A549 (cell line): ENCODE measurements around the gene MAD1L1. TPM values are rescaled to one million over a fixed set of nuclear protein-coding genes. Genes with fewer than 3 reads are reported as not detected.
A peak's percentile ranks its signal among the peaks of the same experiment; 100 is the strongest.

Experiments
- ATAC-seq, 2 experiments: fragments of 200-7000 bp in 1 of 2; fragments of >200 bp in 1 of 2; cut with Nextera tagmentation in 1 of 2; cut with Tn5 transposase in 1 of 2; 3 replicates each; pipeline versions ENCODE4 v1.8.0 to v1.9.1; 2018 to 2020; ENCODE audit warnings: mild to moderate bottlenecking in 1 of 2, moderate library complexity in 1 of 2
- CTCF ChIA-PET: fragments of 300-600 bp; sonication (Branson Sonifier 250); formaldehyde crosslinking; extraction: SDS; loops from one replicate; lab custom pipeline; 2021; ENCODE audit warnings: antibody characterized with exemption, inconsistent platforms; lab: Yijun Ruan, JAX
- POLR2A ChIA-PET: fragments of 350-600 bp; formaldehyde crosslinking; extraction: SDS; loops from one replicate; lab custom pipeline; 2021; ENCODE audit warnings: antibody characterized with exemption, inconsistent platforms; lab: Yijun Ruan, JAX
- DNase-seq, 2 experiments: peaks; one replicate each; pipeline versions ENCODE4 v3.0.0 to v3.0.0-alpha.2; 2011 to 2016; ENCODE audit warnings: low read depth in 1 of 2, low spot score in 1 of 2
- FAIRE-seq: peaks from 2 replicates; lab custom pipeline; 2011; peaks lifted over from hg19 to GRCh38; lab: Jason Lieb, UNC
- H3K27ac ChIP-seq, 2 experiments: fragments of >200 bp; sonication (Bioruptor Twin); formaldehyde crosslinking; 3 replicates each; pipeline ENCODE4 v1.5.1; 2016 to 2017
- H3K4me1 ChIP-seq: fragments of >200 bp; sonication (Bioruptor Twin); formaldehyde crosslinking; 3 replicates; pipeline ENCODE4 v1.6.1; 2016
- H3K4me2 ChIP-seq: fragments of >200 bp; sonication (Bioruptor Twin); formaldehyde crosslinking; 3 replicates; pipeline ENCODE4 v1.6.1; 2016
- H3K4me3 ChIP-seq: fragments of >200 bp; sonication (Bioruptor Twin); formaldehyde crosslinking; 3 replicates; pipeline ENCODE4 v1.5.1; 2016
- H3K9me3 ChIP-seq: fragments of >200 bp; sonication (Bioruptor Twin); formaldehyde crosslinking; 3 replicates; pipeline ENCODE4 v1.6.1; 2016
- BHLHE40 ChIP-seq: IDR thresholded peaks from 2 replicates; pipeline ENCODE4 v1.6.1; 2012; ENCODE audit warnings: low read depth, low read length, inconsistent platforms
- CBX2 ChIP-seq: fragments of 200-600 bp; sonication (generic); IDR thresholded peaks from 2 replicates; pipeline ENCODE4 v1.6.1; 2016; ENCODE audit warnings: low read depth, mild to moderate bottlenecking, borderline replicate concordance
- CEBPB ChIP-seq, 2 experiments: fragments of >200 bp in 1 of 2; sonication (Bioruptor Twin) in 1 of 2; formaldehyde crosslinking in 1 of 2; IDR thresholded peaks; 2 replicates each; pipeline ENCODE4 v1.6.1; 2012 to 2016
- CHD2 ChIP-seq: fragments of 150-350 bp; IDR thresholded peaks from 2 replicates; pipeline ENCODE4 v1.6.1; 2014; ENCODE audit warnings: low read length; ENCODE audit not compliant: partially characterized antibody
- EHMT2 ChIP-seq: fragments of 200-600 bp; sonication (generic); IDR thresholded peaks from 2 replicates; pipeline ENCODE4 v1.6.1; 2016; ENCODE audit warnings: antibody characterized with exemption, low read depth, mild to moderate bottlenecking, moderate library complexity
- GATA3 ChIP-seq: IDR thresholded peaks from 2 replicates; pipeline ENCODE4 v1.6.1; 2012; ENCODE audit warnings: borderline replicate concordance
- HDAC2 ChIP-seq: fragments of 200-600 bp; sonication (generic); IDR thresholded peaks from 2 replicates; pipeline ENCODE4 v1.6.1; 2016
- HOXB13 ChIP-seq: fragments of 250-450 bp; sonication (Bioruptor Pico); IDR thresholded peaks from 2 replicates; pipeline ENCODE4 v1.5.0; 2020; ENCODE audit warnings: low read depth, mild to moderate bottlenecking, moderate library complexity
- JUN ChIP-seq, 2 experiments: fragments of >200 bp; sonication (Bioruptor Twin); formaldehyde crosslinking; IDR thresholded peaks; 2 replicates in 1 of 2; 3 replicates in 1 of 2; pipeline ENCODE4 v1.6.1; 2016 to 2017
- MAX ChIP-seq: IDR thresholded peaks from 2 replicates; pipeline ENCODE4 v1.6.1; 2012
- MAZ ChIP-seq: fragments of 150-350 bp; IDR thresholded peaks from 2 replicates; pipeline ENCODE4 v1.6.1; 2014; ENCODE audit warnings: antibody characterized with exemption, low read depth, low read length, borderline replicate concordance
- MYC ChIP-seq: IDR thresholded peaks from 2 replicates; pipeline ENCODE4 v1.6.1; 2012; ENCODE audit warnings: mild to moderate bottlenecking, inconsistent platforms, low read length, improper control_type of control experiment, borderline replicate concordance
- NFE2L2 ChIP-seq: fragments of 150-350 bp; conservative IDR thresholded peaks from 2 replicates; pipeline ENCODE4 v1.6.1; 2014; ENCODE audit warnings: low read length
- PBX3 ChIP-seq: IDR thresholded peaks from 2 replicates; pipeline ENCODE4 v1.6.1; 2012
- POLR2A ChIP-seq: IDR thresholded peaks from 2 replicates; pipeline ENCODE4 v1.6.1; 2012; ENCODE audit warnings: mild to moderate bottlenecking, low read length
- RARB ChIP-seq: fragments of 250-450 bp; sonication (Bioruptor Pico); IDR thresholded peaks from 2 replicates; pipeline ENCODE4 v1.8.0; 2021; ENCODE audit warnings: mild to moderate bottlenecking, moderate library complexity
- RNF2 ChIP-seq: fragments of 200-600 bp; sonication (generic); IDR thresholded peaks from 2 replicates; pipeline ENCODE4 v1.6.1; 2016; ENCODE audit warnings: low read depth, mild to moderate bottlenecking, antibody characterized with exemption, moderate library complexity, borderline replicate concordance
- SMC3 ChIP-seq: fragments of >200 bp; sonication (Bioruptor Twin); formaldehyde crosslinking; IDR thresholded peaks from 3 replicates; pipeline ENCODE4 v1.6.1; 2018; ENCODE audit warnings: inconsistent platforms
- TFCP2L1 ChIP-seq: fragments of 250-450 bp; sonication (Bioruptor Pico); IDR thresholded peaks from 2 replicates; pipeline ENCODE4 v1.5.0; 2021; ENCODE audit warnings: mild to moderate bottlenecking
- ZC3H11A ChIP-seq: fragments of 450-650 bp; IDR thresholded peaks from 2 replicates; pipeline ENCODE4 v1.6.1; 2014; ENCODE audit warnings: antibody characterized with exemption, mild to moderate bottlenecking
- ZNF302 ChIP-seq: fragments of 250-450 bp; sonication (Bioruptor Pico); IDR thresholded peaks from 2 replicates; pipeline ENCODE4 v1.9.0; 2021; ENCODE audit warnings: inconsistent platforms, mild to moderate bottlenecking, moderate library complexity
- WGBS: methylation state at CpG from one replicate; pipeline ENCODE4 v1.1.6; 2017; ENCODE audit errors: missing lambda C conversion rate; 5-methylcytosine and 5-hydroxymethylcytosine counted together
- polyA plus RNA-seq, 4 experiments: library from polyadenylated mRNA; depleted of rRNA in 3 of 4; stranded (reverse); fragments of >200 nt; fragmentation: RNase III in 1 of 4; extraction: RNeasy Plus Mini Kit Qiagen cat#74134 plus additional on column Dnase treatment in 1 of 4; gene quantifications; 2 replicates in 3 of 4; 3 replicates in 1 of 4; pipeline ENCODE4 v1.2.3, GENCODE V29; 2011 to 2017
- TF ChIP-seq, protein P1 (sequence below): fragments of >200 bp; sonication (Bioruptor Twin); formaldehyde crosslinking; IDR thresholded peaks from 2 replicates; pipeline ENCODE4 v1.6.1; 2016
- TF ChIP-seq, protein P2 (sequence below): fragments of 450-650 bp; IDR thresholded peaks from 2 replicates; pipeline ENCODE4 v1.6.1; 2014; ENCODE audit warnings: antibody characterized with exemption

The MAD1L1 gene
- polyA plus RNA-seq, 2 of the 4 experiments (the other 2 are of a cell fraction) = 13.6 to 16.6 TPM

GRCh38 chr7:2231992-2232765 is 566 bp downstream of the MAD1L1 start:
- WGBS = 14% methylated on average over 14 of the region's 46 CpGs
- Histone ChIP-seq H3K27ac (peak overlapping the region; percentile 92 to 97), H3K4me1 (peaks cover 17% of the 10 kb centered on the region; the same call in 2 of the 3 replicates), H3K9me3 (no peaks in the 10 kb centered on the region)
- TF ChIP-seq HDAC2 (0 out of 2 replicates have a peak, but pooled peaks have one; percentile 5), JUN (IDR thresholded peaks at IDR 0.05) (no peak)
- TF ChIP-seq, all 56 proteins: peak for 1
- peak overlapping the region; percentile 96 for H3K4me3 ChIP-seq
- peak overlapping the region; percentile 81 for H3K4me2 ChIP-seq
- ChIA-PET CTCF (interaction anchor here (0.8 to 1.1 kb wide), 3 partner anchors 9 to 73 kb away, joined by 3 read pairs; no protein-coding TSS in a partner anchor), POLR2A (interaction anchor here (1.0 to 1.7 kb wide), 2 partner anchors 9 to 57 kb away, joined by 3 to 8 read pairs; partner anchors contain the start of genes MRM2 and NUDT1)
- FAIRE-seq = no peak
- ATAC-seq = peak; percentile 67 to 80
- DNase-seq = no peak

DNA sequence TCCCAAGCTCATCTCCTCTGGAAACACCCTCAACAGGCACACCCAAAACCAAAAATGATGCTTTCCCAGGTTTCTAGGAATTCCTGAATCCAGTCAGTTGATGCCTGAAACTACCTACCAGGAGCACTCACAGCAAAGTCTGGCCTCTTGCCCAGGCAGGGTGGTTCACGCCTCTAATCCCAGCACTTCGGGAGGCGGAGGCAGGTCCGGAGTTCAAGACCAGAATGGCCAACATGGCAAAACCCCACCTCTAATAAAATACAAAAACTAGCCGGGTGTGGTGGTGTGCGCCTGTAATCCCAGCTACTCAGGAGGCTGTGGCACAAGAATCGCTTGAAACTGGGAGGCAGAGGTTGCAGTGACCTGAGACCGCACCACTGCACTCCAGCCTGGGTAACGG is 1.9 kb downstream of the MAD1L1 start:
- Histone ChIP-seq H3K4me1 (peaks cover 17% of the 10 kb centered on the region; the same call in 2 of the 3 replicates), H3K4me2 (peak overlapping the region; percentile 81), H3K4me3 (no peak overlapping the region), H3K9me3 (no peaks in the 10 kb centered on the region), H3K27ac (no peak overlapping the region)
- no peak for ATAC-seq
- TF ChIP-seq CHD2 = no peak
- TF ChIP-seq GATA3 = no peak
- no peak for TF ChIP-seq CBX2
- no peak for TF ChIP-seq TFCP2L1
- TF ChIP-seq MAX = no peak
- no peak for TF ChIP-seq NFE2L2
- no peak for TF ChIP-seq ZC3H11A
- TF ChIP-seq, protein P1, sequence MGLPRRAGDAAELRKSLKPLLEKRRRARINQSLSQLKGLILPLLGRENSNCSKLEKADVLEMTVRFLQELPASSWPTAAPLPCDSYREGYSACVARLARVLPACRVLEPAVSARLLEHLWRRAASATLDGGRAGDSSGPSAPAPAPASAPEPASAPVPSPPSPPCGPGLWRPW = no peak
- no peak for TF ChIP-seq MYC
- no peak for TF ChIP-seq PBX3
- no peak for TF ChIP-seq CEBPB (IDR thresholded peaks at IDR 0.05)
- no peak for TF ChIP-seq SMC3
- TF ChIP-seq MAZ = no peak
- no peak for TF ChIP-seq RNF2
- TF ChIP-seq JUN (IDR thresholded peaks at IDR 0.05) = no peak
- no peak for TF ChIP-seq RARB (CRISPR knock-in tag)
- FAIRE-seq = no peak
- 89% methylated on average over 9 of the region's 9 CpGs for WGBS
- POLR2A ChIA-PET = no interaction called here
- no peak for DNase-seq
- CTCF ChIA-PET = interaction anchor here (0.6 to 1.6 kb wide), 3 partner anchors 19 to 190 kb away, joined by 3 read pairs; no protein-coding TSS in a partner anchor

DNA sequence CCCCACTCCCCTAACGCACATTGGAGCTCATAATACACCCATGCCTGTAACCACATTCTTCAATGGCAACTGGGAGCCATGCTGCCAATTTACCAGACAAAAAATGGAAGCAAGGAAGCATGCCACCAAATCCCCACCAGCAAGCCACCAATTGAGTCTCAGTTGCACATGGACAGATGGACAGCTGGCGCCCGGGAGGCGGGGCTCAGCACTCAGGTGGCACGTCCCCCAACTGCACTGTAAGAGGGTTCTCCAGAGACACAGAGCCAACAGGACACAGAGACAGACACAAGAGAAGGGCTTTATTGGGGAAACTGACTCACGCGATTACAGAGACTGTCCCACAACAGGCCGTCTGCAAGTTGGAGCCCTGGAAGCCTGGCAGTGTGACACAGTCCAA is 2.5 kb downstream of the MAD1L1 start:
- Histone ChIP-seq H3K4me2 (no peak overlapping the region), H3K4me1 (peaks cover 20% of the 10 kb centered on the region; the same call in 2 of the 3 replicates), H3K4me3 (no peak overlapping the region), H3K9me3 (no peaks in the 10 kb centered on the region), H3K27ac (no peak overlapping the region)
- ATAC-seq (no peak), DNase-seq (no peak), FAIRE-seq (no peak)
- ChIA-PET CTCF (interaction anchor here (1.0 to 1.6 kb wide), 2 partner anchors 12 to 19 kb away, joined by 3 read pairs; partner anchors contain the start of genes MRM2 and NUDT1), POLR2A (no interaction called here)
- TF ChIP-seq MYC (no peak), BHLHE40 (no peak), ZNF302 (CRISPR knock-in tag) (no peak), EHMT2 (no peak), HOXB13 (CRISPR knock-in tag) (no peak), GATA3 (no peak), POLR2A (no peak)
- TF ChIP-seq, protein P2, sequence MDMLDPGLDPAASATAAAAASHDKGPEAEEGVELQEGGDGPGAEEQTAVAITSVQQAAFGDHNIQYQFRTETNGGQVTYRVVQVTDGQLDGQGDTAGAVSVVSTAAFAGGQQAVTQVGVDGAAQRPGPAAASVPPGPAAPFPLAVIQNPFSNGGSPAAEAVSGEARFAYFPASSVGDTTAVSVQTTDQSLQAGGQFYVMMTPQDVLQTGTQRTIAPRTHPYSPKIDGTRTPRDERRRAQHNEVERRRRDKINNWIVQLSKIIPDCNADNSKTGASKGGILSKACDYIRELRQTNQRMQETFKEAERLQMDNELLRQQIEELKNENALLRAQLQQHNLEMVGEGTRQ = no peak
- WGBS = 92% methylated on average over 7 of the region's 8 CpGs
